ENCODE measurements around the gene STARD5. TPM values are rescaled to one million over a fixed set of nuclear protein-coding genes. Genes with fewer than 3 reads are reported as not detected.

Gene STARD5
- total and polyA plus RNA-seq, 11 donors: 0.49 to 3.7 (median 1.4) TPM

- TF ChIP-seq POLR2A (IDR thresholded peaks at IDR 0.05) (no peak), CTCF (IDR thresholded peaks at IDR 0.05) (no peak)
- H3K4me3 ChIP-seq: no peak overlapping the region
- no peaks in the 10 kb centered on the region for H3K27me3 ChIP-seq
- intact Hi-C loops (cut with DNase I): no loop called here
- ATAC-seq (no peak), DNase-seq (no peak)
- no peaks in the 10 kb centered on the region for H3K9me3 ChIP-seq
- no peak overlapping the region for H3K27ac ChIP-seq
- H3K4me1 ChIP-seq: peaks cover 0 to 3% (median 0%) of the 10 kb centered on the region in 12 donors
- WGBS, 4 donors: 86 to 89% (median 87%) methylated on average over 5 of the region's 5 CpGs
- no peaks in the 10 kb centered on the region for H3K36me3 ChIP-seq
Measured at GRCh38 chr15:81360491-81360890, 36.5 kb upstream of the STARD5 start.

GRCh38 chr15:81358248-81358647, 34.3 kb upstream of the STARD5 start:
- ATAC-seq: no peak
- Histone ChIP-seq H3K36me3 (no peaks in the 10 kb centered on the region), H3K9me3 (no peaks in the 10 kb centered on the region), H3K4me3 (no peak overlapping the region), H3K27me3 (no peaks in the 10 kb centered on the region), H3K4me1 (no peaks in the 10 kb centered on the region), H3K27ac (no peak overlapping the region)
- DNase-seq: no peak
- intact Hi-C loops (cut with DNase I): no loop called here
- 89 to 95% (median 91%) methylated on average over 6 of the region's 6 CpGs for WGBS, 4 donors
- TF ChIP-seq CTCF (IDR thresholded peaks at IDR 0.05): no peak
- TF ChIP-seq POLR2A (IDR thresholded peaks at IDR 0.05): no peak

GRCh38 chr15:81357180-81357686, 33.3 kb upstream of the STARD5 start:
- WGBS, 4 donors: 73 to 83% (median 78%) methylated on average over 5 to 6 of the region's 6 CpGs
- Histone ChIP-seq H3K27ac (no peak overlapping the region), H3K36me3 (no peaks in the 10 kb centered on the region), H3K4me1 (no peaks in the 10 kb centered on the region), H3K27me3 (no peaks in the 10 kb centered on the region), H3K9me3 (no peaks in the 10 kb centered on the region), H3K4me3 (no peak overlapping the region)
- ATAC-seq (no peak), DNase-seq (no peak)
- TF ChIP-seq CTCF (IDR thresholded peaks at IDR 0.05): no peak
- no peak for TF ChIP-seq POLR2A (IDR thresholded peaks at IDR 0.05)
- intact Hi-C loops (cut with DNase I): no loop called here

- Histone ChIP-seq H3K27me3 (no peaks in the 10 kb centered on the region), H3K4me1 (no peaks in the 10 kb centered on the region), H3K4me3 (no peak overlapping the region), H3K9me3 (no peaks in the 10 kb centered on the region), H3K36me3 (no peaks in the 10 kb centered on the region), H3K27ac (no peak overlapping the region)
- 73 to 82% (median 77%) methylated on average over 3 to 5 of the region's 5 CpGs for WGBS, 4 donors
- DNase-seq: no peak
- ATAC-seq: no peak
- intact Hi-C loops (cut with DNase I): no loop called here
- TF ChIP-seq CTCF (IDR thresholded peaks at IDR 0.05) (no peak), POLR2A (IDR thresholded peaks at IDR 0.05) (no peak)
Measured at GRCh38 chr15:81356252-81356651, 32.3 kb upstream of the STARD5 start.

All from heart left ventricle (tissue), 16 donors.